C4-2B (cell line): Measurements from ENCODE around the gene LANCL2.
A peak's percentile ranks its signal among the peaks of the same experiment; 100 is the strongest.

Experiments
- H3K27ac ChIP-seq: fragments of 450-650 bp; 2 replicates; pipeline ENCODE4 v1.5.1; 2017
- ZFX ChIP-seq: fragments of 450-650 bp; IDR thresholded peaks from 2 replicates; pipeline ENCODE4 v1.6.1; 2017
- TF ChIP-seq, protein P1 (sequence below): fragments of 450-650 bp; conservative IDR thresholded peaks from 2 replicates; pipeline ENCODE4 v1.5.1; 2017; ENCODE audit warnings: mild to moderate bottlenecking

Gene LANCL2

DNA sequence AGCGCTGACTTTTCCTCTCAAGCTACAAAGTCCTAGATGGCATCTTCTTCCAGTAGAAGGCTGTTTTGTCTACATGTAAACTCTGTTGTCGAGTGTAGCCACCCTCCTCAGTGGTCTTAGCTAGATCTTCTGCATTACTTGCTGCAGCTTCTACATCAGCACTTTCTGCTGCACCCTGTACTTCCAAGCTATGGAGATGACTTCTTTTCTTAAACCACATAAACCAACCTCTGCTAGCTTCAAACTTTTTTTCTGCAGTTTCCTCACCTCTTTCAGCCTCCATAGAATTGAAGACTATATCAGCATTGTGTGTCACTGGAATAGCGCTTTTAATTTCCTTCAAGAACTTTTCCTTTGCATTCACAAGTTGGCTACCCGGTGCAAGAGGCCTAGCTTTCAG is 87.8 kb downstream of the LANCL2 start:
- H3K27ac ChIP-seq = no peak overlapping the region
- TF ChIP-seq ZFX = no peak
- TF ChIP-seq, protein P1, sequence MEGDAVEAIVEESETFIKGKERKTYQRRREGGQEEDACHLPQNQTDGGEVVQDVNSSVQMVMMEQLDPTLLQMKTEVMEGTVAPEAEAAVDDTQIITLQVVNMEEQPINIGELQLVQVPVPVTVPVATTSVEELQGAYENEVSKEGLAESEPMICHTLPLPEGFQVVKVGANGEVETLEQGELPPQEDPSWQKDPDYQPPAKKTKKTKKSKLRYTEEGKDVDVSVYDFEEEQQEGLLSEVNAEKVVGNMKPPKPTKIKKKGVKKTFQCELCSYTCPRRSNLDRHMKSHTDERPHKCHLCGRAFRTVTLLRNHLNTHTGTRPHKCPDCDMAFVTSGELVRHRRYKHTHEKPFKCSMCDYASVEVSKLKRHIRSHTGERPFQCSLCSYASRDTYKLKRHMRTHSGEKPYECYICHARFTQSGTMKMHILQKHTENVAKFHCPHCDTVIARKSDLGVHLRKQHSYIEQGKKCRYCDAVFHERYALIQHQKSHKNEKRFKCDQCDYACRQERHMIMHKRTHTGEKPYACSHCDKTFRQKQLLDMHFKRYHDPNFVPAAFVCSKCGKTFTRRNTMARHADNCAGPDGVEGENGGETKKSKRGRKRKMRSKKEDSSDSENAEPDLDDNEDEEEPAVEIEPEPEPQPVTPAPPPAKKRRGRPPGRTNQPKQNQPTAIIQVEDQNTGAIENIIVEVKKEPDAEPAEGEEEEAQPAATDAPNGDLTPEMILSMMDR = no peak

DNA sequence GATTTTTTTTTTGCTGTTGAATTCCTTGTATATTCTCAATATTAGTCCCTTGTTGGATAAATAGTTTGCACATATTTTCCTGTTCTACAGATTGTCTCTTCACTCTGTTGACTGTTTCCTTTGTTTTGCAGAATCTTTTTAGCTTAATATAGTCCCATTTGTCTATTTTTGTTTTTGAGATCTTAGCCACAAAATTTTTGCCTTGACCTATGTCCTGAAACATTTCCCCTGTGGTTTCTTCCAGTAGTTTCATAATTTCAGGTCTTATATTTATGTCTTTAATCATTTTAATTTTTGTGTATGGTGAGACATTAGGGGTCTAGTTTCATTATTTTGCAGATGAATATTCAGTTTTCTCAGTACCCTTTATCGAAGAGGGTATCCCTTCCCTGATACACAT is 92.7 kb downstream of the LANCL2 start:
- no peak overlapping the region for H3K27ac ChIP-seq
- TF ChIP-seq, protein P1 = no peak
- no peak for TF ChIP-seq ZFX

DNA sequence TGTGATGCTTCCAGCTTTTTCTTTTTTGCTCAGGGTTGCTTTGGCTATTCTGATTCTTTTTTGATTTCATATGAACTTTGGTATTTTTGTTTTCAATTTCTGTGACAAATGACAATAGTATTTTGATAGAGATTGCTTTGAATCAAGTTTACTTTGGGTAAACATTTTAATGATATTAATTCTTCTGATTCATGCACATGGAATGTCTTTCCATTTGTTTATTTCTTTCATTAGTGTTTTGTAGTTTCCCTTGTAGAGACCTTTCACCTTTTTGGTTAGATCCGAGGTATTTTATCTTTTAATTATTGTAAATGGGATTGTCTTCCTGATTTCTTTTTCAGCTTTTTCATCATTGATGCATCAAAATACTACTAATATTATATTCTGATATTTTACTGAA is 93.2 kb downstream of the LANCL2 start:
- H3K27ac ChIP-seq = no peak overlapping the region
- TF ChIP-seq, protein P1 = no peak
- TF ChIP-seq ZFX = no peak

DNA sequence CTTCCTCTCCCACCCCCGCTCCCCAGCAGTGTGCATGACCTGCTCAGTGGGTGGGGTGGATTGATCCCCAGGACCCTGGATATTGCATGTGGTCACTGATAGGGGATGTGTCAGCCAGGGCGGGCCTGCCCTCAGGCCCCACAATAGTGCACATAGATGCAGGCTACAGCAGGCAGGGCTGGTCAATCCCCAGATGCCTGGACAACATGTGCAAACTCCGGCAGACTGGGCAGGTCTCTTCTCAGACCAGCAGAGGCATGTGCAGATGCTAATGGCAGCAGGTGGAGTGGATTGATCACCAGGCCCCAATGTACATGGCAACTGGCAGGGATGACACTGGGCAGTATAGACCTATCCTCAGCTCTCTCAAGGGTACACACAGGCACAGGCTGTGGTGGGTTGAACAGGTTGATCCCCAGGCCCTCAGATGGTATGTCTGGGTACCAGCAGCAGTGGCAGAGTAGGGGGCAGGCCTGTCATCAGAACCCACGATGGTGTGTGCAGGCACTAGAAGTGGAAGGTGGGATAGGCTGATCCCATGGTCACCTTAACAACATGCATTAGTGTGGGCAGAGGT is 98.6 kb downstream of the LANCL2 start:
- no peak for TF ChIP-seq ZFX
- TF ChIP-seq, protein P1 = no peak
- H3K27ac ChIP-seq = no peak overlapping the region

DNA sequence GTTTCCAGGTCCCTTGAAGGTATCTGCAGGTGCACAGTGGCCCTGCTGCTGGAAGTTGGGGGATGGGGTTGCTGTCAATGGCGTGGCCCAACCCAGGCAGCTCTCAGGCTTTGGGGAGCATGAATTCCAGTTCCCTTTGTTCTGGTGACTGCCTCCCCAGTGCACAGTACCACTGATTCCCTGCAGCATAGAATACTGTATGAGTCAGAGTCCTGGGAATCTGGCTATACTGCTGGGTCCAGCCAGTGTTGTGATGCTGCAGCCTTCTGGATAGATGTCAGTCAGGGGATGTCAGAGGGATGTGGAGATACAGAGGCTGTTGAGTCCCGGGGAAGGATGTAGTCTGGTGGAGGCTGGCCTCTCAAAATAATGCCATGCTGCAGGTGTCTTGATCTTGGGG is 99.3 kb downstream of the LANCL2 start:
- TF ChIP-seq, protein P1 = no peak
- no peak for TF ChIP-seq ZFX
- H3K27ac ChIP-seq = no peak overlapping the region

DNA sequence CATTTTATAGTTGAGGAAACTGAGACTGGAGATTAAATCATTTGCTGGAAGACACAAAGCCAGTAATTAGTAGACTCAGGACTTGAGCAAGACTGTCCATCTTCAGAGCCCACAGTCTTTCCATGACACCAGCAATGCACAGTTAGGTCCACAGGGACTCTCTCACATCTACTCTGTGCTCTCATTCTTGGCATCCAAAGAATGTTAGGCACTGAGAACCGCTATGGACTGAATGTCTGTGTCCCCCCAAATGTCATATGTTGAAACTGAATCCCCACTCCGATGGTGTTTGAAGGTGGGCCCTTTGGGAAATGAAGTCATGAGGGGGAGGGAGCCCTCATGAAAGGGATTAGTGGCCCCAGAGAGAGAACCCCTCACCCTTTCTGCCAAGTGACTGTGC is 100.6 kb downstream of the LANCL2 start:
- no peak overlapping the region for H3K27ac ChIP-seq
- TF ChIP-seq ZFX = no peak
- TF ChIP-seq, protein P1 = no peak

DNA sequence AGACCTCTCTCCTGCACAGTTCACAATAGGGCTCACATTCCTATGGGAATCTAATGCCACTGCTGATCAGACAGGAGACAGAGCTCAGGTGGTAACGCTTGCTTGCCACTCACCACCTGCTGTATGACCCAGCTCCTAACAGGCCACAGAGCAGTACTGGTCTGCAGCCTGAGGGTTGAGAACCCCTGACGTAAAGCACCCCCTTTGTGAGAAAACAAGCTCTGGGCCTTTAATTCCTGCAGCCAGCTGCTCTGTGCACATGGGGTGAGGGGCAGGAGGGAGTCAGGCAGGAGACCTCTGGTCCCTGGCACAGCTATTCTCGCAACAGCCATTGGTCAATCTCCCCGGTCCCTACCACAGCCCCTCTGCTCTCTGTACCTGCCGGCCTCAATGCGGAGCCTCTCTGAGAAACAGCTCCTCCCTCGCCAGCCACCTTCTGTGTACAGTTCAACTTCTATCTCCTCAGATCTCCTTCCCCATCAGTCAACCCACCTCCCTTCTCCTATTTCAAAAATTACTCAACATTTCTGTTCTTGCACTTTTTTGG is 102.0 kb downstream of the LANCL2 start:
- H3K27ac ChIP-seq = 0 out of 2 replicates have a peak overlapping the region, but pooled peaks have one; percentile 1
- no peak for TF ChIP-seq ZFX
- TF ChIP-seq, protein P1 = no peak
